OCI-LY7 (cell line): ENCODE results near the gene PRPF8. TPM values are rescaled to one million over a fixed set of nuclear protein-coding genes. Genes with fewer than 3 reads are reported as not detected.

Experiments used
- BruUV-seq: library from RNA; stranded (reverse); fragments of 400-500 nt; replicated peaks from 2 replicates; lab custom pipeline; 2021; lab: Mats Ljungman, UMichigan
- CTCF ChIA-PET: fragments of 300-600 bp; sonication (Branson Sonifier 250); formaldehyde crosslinking; loops from one replicate; lab custom pipeline; 2022; ENCODE audit warnings: antibody characterized with exemption; ENCODE audit not compliant: unreplicated experiment; lab: Charles Lee
- POLR2A ChIA-PET: fragments of 300-600 bp; sonication (Branson Sonifier 250); formaldehyde crosslinking; loops from one replicate; lab custom pipeline; 2022; ENCODE audit warnings: antibody characterized with exemption; lab: Charles Lee
- DNase-seq: peaks from one replicate; pipeline ENCODE4 v3.0.0-alpha.2; 2015; ENCODE audit warnings: low spot score
- H2AFZ ChIP-seq: fragments of 200-600 bp; sonication (generic), shearing (Covaris generic); 2 replicates; pipeline ENCODE4 v1.6.1; 2014; ENCODE audit warnings: mild to moderate bottlenecking, antibody characterized with exemption, low read length, moderate library complexity
- H3K27ac ChIP-seq: fragments of 200-600 bp; sonication (generic); 2 replicates; pipeline ENCODE4 v1.5.1; 2014; ENCODE audit warnings: mixed run types, low read depth, mild to moderate bottlenecking, moderate library complexity, low read length, inconsistent platforms; ENCODE audit not compliant: poor library complexity, severe bottlenecking
- H3K36me3 ChIP-seq: fragments of 200-600 bp; sonication (generic); 2 replicates; pipeline ENCODE4 v1.6.1; 2014; ENCODE audit warnings: mild to moderate bottlenecking, antibody characterized with exemption, low read length, moderate library complexity, mixed read lengths; ENCODE audit not compliant: insufficient read depth
- H3K4me1 ChIP-seq: fragments of 200-600 bp; sonication (generic); 2 replicates; pipeline ENCODE4 v1.5.1; 2014; ENCODE audit warnings: mild to moderate bottlenecking, low read length; ENCODE audit not compliant: insufficient read depth, poor library complexity, severe bottlenecking
- H3K4me2 ChIP-seq: fragments of 200-600 bp; sonication (generic); 2 replicates; pipeline ENCODE4 v1.6.1; 2014; ENCODE audit warnings: mild to moderate bottlenecking, low read length
- H3K4me3 ChIP-seq: fragments of 200-600 bp; sonication (generic); 2 replicates; pipeline ENCODE4 v1.5.1; 2014; ENCODE audit warnings: mild to moderate bottlenecking, low read depth, low read length; ENCODE audit not compliant: poor library complexity, severe bottlenecking
- H3K79me2 ChIP-seq: fragments of 200-600 bp; sonication (generic); 2 replicates; pipeline ENCODE4 v1.6.1; 2016; ENCODE audit warnings: low read depth, mild to moderate bottlenecking, low read length, moderate library complexity, mixed read lengths; ENCODE audit not compliant: insufficient read depth
- H3K9me2 ChIP-seq: fragments of 200-600 bp; sonication (generic); 2 replicates; pipeline ENCODE4 v1.6.1; 2016; ENCODE audit warnings: mild to moderate bottlenecking, low read length, mixed read lengths; ENCODE audit not compliant: insufficient read depth
- H3K9me3 ChIP-seq: fragments of 200-600 bp; sonication (generic); 2 replicates; pipeline ENCODE4 v1.6.1; 2014; ENCODE audit warnings: mild to moderate bottlenecking, mixed run types, low read length, mixed read lengths
- H4K20me1 ChIP-seq: fragments of 200-600 bp; sonication (generic); 2 replicates; pipeline ENCODE4 v1.6.1; 2014; ENCODE audit warnings: mild to moderate bottlenecking, antibody characterized with exemption, low read length, moderate library complexity, mixed read lengths; ENCODE audit not compliant: insufficient read depth
- CTCF ChIP-seq: fragments of 200-600 bp; sonication (generic); conservative IDR thresholded peaks from 2 replicates; pipeline ENCODE4 v1.5.1; 2014; ENCODE audit warnings: mild to moderate bottlenecking, antibody characterized with exemption, low read length, moderate library complexity, mixed read lengths
- EZH2phosphoT487 ChIP-seq: fragments of 200-600 bp; sonication (generic); IDR thresholded peaks from 2 replicates; pipeline ENCODE4 v1.6.1; 2018; ENCODE audit warnings: low read depth, borderline replicate concordance, mild to moderate bottlenecking, mixed run types, antibody characterized with exemption, low read length, moderate library complexity, mixed read lengths
- intact Hi-C: fragments of 100-400 bp; cut with micrococcal nuclease; formaldehyde crosslinking; loops from one replicate; pipeline ENCODE4 v1.10.0; 2022; ENCODE audit not compliant: unreplicated experiment
- total RNA-seq, 2 experiments: library from RNA; depleted of rRNA in 1 of 2; stranded (reverse); fragments of >200 nt in 1 of 2; shearing (Covaris generic) in 1 of 2; gene quantifications; 2 replicates each; pipeline ENCODE4 v1.2.3, GENCODE V29; 2014 to 2022

Gene PRPF8
- total RNA-seq, 2 experiments from 2014 or later = 162 to 427 TPM

- DNase-seq = no peak
- intact Hi-C loops = no loop called here
- no peak overlapping the region for H3K4me2 ChIP-seq
- no TSS peak for BruUV-seq
- H3K9me2 ChIP-seq = no peaks in the 10 kb centered on the region
- TF ChIP-seq CTCF (no peak), EZH2phosphoT487 (no peak)
- no peak overlapping the region for H3K4me3 ChIP-seq
- ChIA-PET POLR2A (no interaction called here), CTCF (no interaction called here)
- H2AFZ ChIP-seq = no peak overlapping the region
- no peaks in the 10 kb centered on the region for H3K9me3 ChIP-seq
- no peaks in the 10 kb centered on the region for H3K79me2 ChIP-seq
- H3K4me1 ChIP-seq = peaks cover 27% of the 10 kb centered on the region
- H3K36me3 ChIP-seq = no peaks in the 10 kb centered on the region
- H3K27ac ChIP-seq = no peak overlapping the region
- H4K20me1 ChIP-seq = no peaks in the 10 kb centered on the region
Observed at GRCh38 chr17:1640329-1641064, 44.2 kb downstream of the PRPF8 start.

GRCh38 chr17:1639549-1640180, 45.0 kb downstream of the PRPF8 start:
- DNase-seq = no peak
- Histone ChIP-seq H3K4me1 (peaks cover 27% of the 10 kb centered on the region), H3K9me2 (no peaks in the 10 kb centered on the region), H3K4me3 (no peak overlapping the region), H3K9me3 (no peaks in the 10 kb centered on the region), H3K36me3 (no peaks in the 10 kb centered on the region), H3K27ac (no peak overlapping the region), H4K20me1 (no peaks in the 10 kb centered on the region), H3K79me2 (no peaks in the 10 kb centered on the region), H2AFZ (no peak overlapping the region), H3K4me2 (no peak overlapping the region)
- no TSS peak for BruUV-seq
- POLR2A ChIA-PET = interaction anchor here (0.6 kb wide), 1 partner anchor 103 kb away, joined by 3 read pairs; no protein-coding TSS in a partner anchor
- intact Hi-C loops = no loop called here
- TF ChIP-seq EZH2phosphoT487 (no peak), CTCF (no peak)
- CTCF ChIA-PET = no interaction called here
